WERI-Rb-1 (cell line): ENCODE measurements around the gene ENAH.

ENCODE experiments used
- DNase-seq: peaks from one replicate; pipeline ENCODE4 v3.0.0-alpha.2; 2020
- H3K27ac ChIP-seq: fragments of 250-450 bp; sonication (Bioruptor Pico); 2 replicates; pipeline ENCODE4 v1.5.1; 2020; ENCODE audit warnings: mild to moderate bottlenecking, moderate library complexity
- H3K27me3 ChIP-seq: fragments of 250-450 bp; sonication (Bioruptor Pico); 2 replicates; pipeline ENCODE4 v1.5.1; 2021; ENCODE audit warnings: mild to moderate bottlenecking, low read depth, moderate library complexity; ENCODE audit not compliant: insufficient read depth, severe bottlenecking
- H3K36me3 ChIP-seq: fragments of 250-450 bp; sonication (Bioruptor Pico); 2 replicates; pipeline ENCODE4 v1.5.1; 2020; ENCODE audit warnings: mild to moderate bottlenecking, moderate library complexity
- H3K4me3 ChIP-seq: 2 replicates; pipeline ENCODE4 v1.5.1; 2011; ENCODE audit warnings: low read depth, mild to moderate bottlenecking, control low read depth, low read length
- H3K9me3 ChIP-seq: fragments of 250-450 bp; sonication (Bioruptor Pico); 2 replicates; pipeline ENCODE4 v1.5.1; 2021; ENCODE audit warnings: mild to moderate bottlenecking, moderate library complexity; ENCODE audit not compliant: severe bottlenecking
- CTCF ChIP-seq: IDR thresholded peaks from 2 replicates; pipeline ENCODE4 v1.5.1; 2011; ENCODE audit warnings: low read depth, mild to moderate bottlenecking, control low read depth, inconsistent platforms, low read length

ENAH gene

GRCh38 chr1:225441314-225442122 is 211.4 kb downstream of the ENAH start:
- H3K27ac ChIP-seq, result no peak overlapping the region
- DNase-seq, result no peak
- H3K4me3 ChIP-seq, result no peak overlapping the region
- H3K27me3 ChIP-seq, result no peaks in the 10 kb centered on the region
- no peak for TF ChIP-seq CTCF
- H3K36me3 ChIP-seq, result no peaks in the 10 kb centered on the region
- no peaks in the 10 kb centered on the region for H3K9me3 ChIP-seq

GRCh38 chr1:225440380-225441221 is 212.3 kb downstream of the ENAH start:
- Histone ChIP-seq H3K36me3 (no peaks in the 10 kb centered on the region), H3K4me3 (no peak overlapping the region), H3K27ac (no peak overlapping the region), H3K27me3 (no peaks in the 10 kb centered on the region), H3K9me3 (no peaks in the 10 kb centered on the region)
- DNase-seq, result no peak
- no peak for TF ChIP-seq CTCF

GRCh38 chr1:225437710-225438437 is 215.0 kb downstream of the ENAH start:
- Histone ChIP-seq H3K27me3 (no peaks in the 10 kb centered on the region), H3K4me3 (no peak overlapping the region), H3K27ac (no peak overlapping the region), H3K9me3 (no peaks in the 10 kb centered on the region), H3K36me3 (no peaks in the 10 kb centered on the region)
- TF ChIP-seq CTCF, result peak; percentile 25; the same call in 1 of the 2 replicates
- peak; percentile 21 for DNase-seq
